ENCODE measurements around the gene HTN3.
"Not testable (repeated sequence)": the region's sequence is repeated elsewhere in the genome, so short reads cannot be mapped to it uniquely, and the experiment has no call there.

- not testable (repeated sequence) for TF ChIP-seq CTCF, POLR2AphosphoS5 (IDR thresholded peaks at IDR 0.05)
Observed at GRCh38 chr4:70037559-70037958, 9.3 kb downstream of the HTN3 start.

All from esophagus muscularis mucosa (tissue), 3 donors.